Measurements from ENCODE around the gene LDB2. TPM values are rescaled to one million over a fixed set of nuclear protein-coding genes. Genes with fewer than 3 reads are reported as not detected.

The LDB2 gene
- total RNA-seq, 2 experiments from 2014 or later = not detected

- Histone ChIP-seq H3K36me3 (ENCODE audit: insufficient read depth, low read length) (no peaks in the 10 kb centered on the region), H3K9me2 (ENCODE audit: insufficient read depth, low read length) (no peaks in the 10 kb centered on the region), H3K27ac (ENCODE audit: low read depth, low read length, poor library complexity, severe bottlenecking) (no peak overlapping the region), H3K4me3 (ENCODE audit: low read depth, low read length, poor library complexity, severe bottlenecking) (no peak overlapping the region), H3K9me3 (ENCODE audit: low read length) (no peaks in the 10 kb centered on the region), H3K4me1 (ENCODE audit: insufficient read depth, low read length, poor library complexity, severe bottlenecking) (no peaks in the 10 kb centered on the region), H3K79me2 (ENCODE audit: insufficient read depth, low read depth, low read length) (no peaks in the 10 kb centered on the region), H2AFZ (ENCODE audit: low read length) (no peak overlapping the region), H4K20me1 (ENCODE audit: insufficient read depth, low read length) (no peaks in the 10 kb centered on the region), H3K4me2 (ENCODE audit: low read length) (no peak overlapping the region)
- DNase-seq (ENCODE audit: low spot score) = no peak
- CTCF ChIA-PET (ENCODE audit: unreplicated experiment) = no interaction called here
- BruUV-seq (replicated peaks) = no TSS peak
- POLR2A ChIA-PET = interaction anchor here (0.6 kb wide), 1 partner anchor 1662 kb away, joined by 3 read pairs; no protein-coding TSS in a partner anchor
- intact Hi-C loops (cut with micrococcal nuclease; ENCODE audit: unreplicated experiment) = no loop called here
- no peak for TF ChIP-seq EZH2phosphoT487 (IDR thresholded peaks at IDR 0.05; ENCODE audit: borderline replicate concordance, low read depth, low read length)
- TF ChIP-seq CTCF (conservative IDR thresholded peaks at IDR 0.05; ENCODE audit: low read length) = no peak
Observed at GRCh38 chr4:16692524-16692923, 205.9 kb downstream of the LDB2 start.

- H3K27ac ChIP-seq (ENCODE audit: low read depth, low read length, poor library complexity, severe bottlenecking) = no peak overlapping the region
- no peaks in the 10 kb centered on the region for H4K20me1 ChIP-seq (ENCODE audit: insufficient read depth, low read length)
- no peak overlapping the region for H2AFZ ChIP-seq (ENCODE audit: low read length)
- no peak overlapping the region for H3K4me2 ChIP-seq (ENCODE audit: low read length)
- POLR2A ChIA-PET = interaction anchor here (0.7 kb wide), 1 partner anchor 696 kb away, joined by 3 read pairs; no protein-coding TSS in a partner anchor
- H3K9me2 ChIP-seq (ENCODE audit: insufficient read depth, low read length) = no peaks in the 10 kb centered on the region
- intact Hi-C loops (cut with micrococcal nuclease; ENCODE audit: unreplicated experiment) = no loop called here
- no TSS peak for BruUV-seq (replicated peaks)
- H3K4me3 ChIP-seq (ENCODE audit: low read depth, low read length, poor library complexity, severe bottlenecking) = no peak overlapping the region
- no peaks in the 10 kb centered on the region for H3K4me1 ChIP-seq (ENCODE audit: insufficient read depth, low read length, poor library complexity, severe bottlenecking)
- H3K9me3 ChIP-seq (ENCODE audit: low read length) = no peaks in the 10 kb centered on the region
- no peaks in the 10 kb centered on the region for H3K79me2 ChIP-seq (ENCODE audit: insufficient read depth, low read depth, low read length)
- CTCF ChIA-PET (ENCODE audit: unreplicated experiment) = no interaction called here
- DNase-seq (ENCODE audit: low spot score) = no peak
- H3K36me3 ChIP-seq (ENCODE audit: insufficient read depth, low read length) = no peaks in the 10 kb centered on the region
- TF ChIP-seq EZH2phosphoT487 (IDR thresholded peaks at IDR 0.05; ENCODE audit: borderline replicate concordance, low read depth, low read length) (no peak), CTCF (conservative IDR thresholded peaks at IDR 0.05; ENCODE audit: low read length) (no peak)
Observed at GRCh38 chr4:16692046-16692445, 206.4 kb downstream of the LDB2 start.

GRCh38 chr4:16691450-16691849 is 207.0 kb downstream of the LDB2 start:
- H3K27ac ChIP-seq (ENCODE audit: low read depth, low read length, poor library complexity, severe bottlenecking) = no peak overlapping the region
- H2AFZ ChIP-seq (ENCODE audit: low read length) = no peak overlapping the region
- POLR2A ChIA-PET = interaction anchor here (0.6 to 0.7 kb wide), 2 partner anchors 585 to 695 kb away, joined by 3 read pairs; no protein-coding TSS in a partner anchor
- no peaks in the 10 kb centered on the region for H3K36me3 ChIP-seq (ENCODE audit: insufficient read depth, low read length)
- H3K79me2 ChIP-seq (ENCODE audit: insufficient read depth, low read depth, low read length) = no peaks in the 10 kb centered on the region
- intact Hi-C loops (cut with micrococcal nuclease; ENCODE audit: unreplicated experiment) = no loop called here
- no TSS peak for BruUV-seq (replicated peaks)
- no peaks in the 10 kb centered on the region for H3K9me2 ChIP-seq (ENCODE audit: insufficient read depth, low read length)
- no peaks in the 10 kb centered on the region for H3K9me3 ChIP-seq (ENCODE audit: low read length)
- no peak overlapping the region for H3K4me3 ChIP-seq (ENCODE audit: low read depth, low read length, poor library complexity, severe bottlenecking)
- CTCF ChIA-PET (ENCODE audit: unreplicated experiment) = no interaction called here
- no peak for DNase-seq (ENCODE audit: low spot score)
- TF ChIP-seq EZH2phosphoT487 (IDR thresholded peaks at IDR 0.05; ENCODE audit: borderline replicate concordance, low read depth, low read length) = no peak
- TF ChIP-seq CTCF (conservative IDR thresholded peaks at IDR 0.05; ENCODE audit: low read length) = no peak
- no peaks in the 10 kb centered on the region for H4K20me1 ChIP-seq (ENCODE audit: insufficient read depth, low read length)
- no peak overlapping the region for H3K4me2 ChIP-seq (ENCODE audit: low read length)
- H3K4me1 ChIP-seq (ENCODE audit: insufficient read depth, low read length, poor library complexity, severe bottlenecking) = no peaks in the 10 kb centered on the region
